RWPE2 (cell line): ENCODE data around the gene ANKS3.

Experiments used
- ATAC-seq: fragments of 200-7000 bp; cut with Tn5 transposase; 3 replicates; pipeline ENCODE4 v1.9.1; 2021; ENCODE audit warnings: low read depth
- DNase-seq: peaks from one replicate; pipeline ENCODE4 v3.0.0-alpha.2; 2020; ENCODE audit warnings: low spot score
- H3K27ac ChIP-seq: fragments of 450-650 bp; 2 replicates; pipeline ENCODE4 v1.5.1; 2017; ENCODE audit warnings: mild to moderate bottlenecking; ENCODE audit not compliant: poor library complexity, severe bottlenecking
- H3K27me3 ChIP-seq: fragments of 250-450 bp; sonication (Bioruptor Pico); 2 replicates; pipeline ENCODE4 v1.5.1; 2021; ENCODE audit warnings: mild to moderate bottlenecking, moderate library complexity; ENCODE audit not compliant: insufficient read depth, poor library complexity, severe bottlenecking
- H3K36me3 ChIP-seq: fragments of 250-450 bp; sonication (Bioruptor Pico); 2 replicates; pipeline ENCODE4 v1.5.1; 2020; ENCODE audit warnings: low read depth, mild to moderate bottlenecking, moderate library complexity
- H3K4me1 ChIP-seq: fragments of 250-450 bp; sonication (Bioruptor Pico); 2 replicates; pipeline ENCODE4 v1.5.1; 2021; ENCODE audit warnings: mild to moderate bottlenecking, moderate library complexity; ENCODE audit not compliant: insufficient read depth, poor library complexity, severe bottlenecking
- H3K4me3 ChIP-seq: fragments of 250-450 bp; sonication (Bioruptor Pico); 2 replicates; pipeline ENCODE4 v1.5.1; 2021; ENCODE audit warnings: mild to moderate bottlenecking, moderate library complexity; ENCODE audit not compliant: severe bottlenecking
- H3K9me3 ChIP-seq: fragments of 250-450 bp; sonication (Bioruptor Pico); 2 replicates; pipeline ENCODE4 v1.5.1; 2021; ENCODE audit warnings: mild to moderate bottlenecking, moderate library complexity; ENCODE audit not compliant: severe bottlenecking
- CTCF ChIP-seq: fragments of 450-650 bp; IDR thresholded peaks from one replicate; pipeline ENCODE4 v1.5.1; 2017; ENCODE audit warnings: mild to moderate bottlenecking, moderate library complexity; ENCODE audit not compliant: poor library complexity, severe bottlenecking

The ANKS3 gene

GRCh38 chr16:4737545-4737944 is 3.5 kb upstream of the ANKS3 start:
- Histone ChIP-seq H3K27ac (no peak overlapping the region), H3K4me3 (no peak overlapping the region), H3K27me3 (no peaks in the 10 kb centered on the region), H3K9me3 (no peaks in the 10 kb centered on the region), H3K36me3 (no peaks in the 10 kb centered on the region; the same call in 1 of the 2 replicates), H3K4me1 (no peaks in the 10 kb centered on the region)
- ATAC-seq (no peak), DNase-seq (no peak)
- no peak for TF ChIP-seq CTCF

DNA sequence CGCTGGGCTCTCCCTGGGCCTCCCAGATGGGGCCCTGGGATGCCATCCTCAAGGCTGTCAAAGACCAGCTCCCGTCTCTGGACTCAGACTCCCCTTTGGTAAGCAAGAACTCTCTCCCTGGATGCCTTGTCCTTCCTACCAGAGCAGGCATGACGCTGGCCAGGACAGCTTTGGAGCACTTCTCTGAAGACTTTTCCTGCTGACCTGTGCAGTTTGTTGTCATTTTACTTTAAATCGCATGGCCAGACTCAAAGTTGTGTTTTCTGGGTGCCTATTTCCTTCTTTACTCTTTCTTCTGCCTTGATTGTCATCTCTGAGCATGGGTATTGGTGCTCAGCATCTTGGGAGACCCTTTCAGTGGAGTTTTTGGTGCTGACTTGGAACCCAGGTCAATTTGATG is 2.5 kb upstream of the ANKS3 start:
- Histone ChIP-seq H3K4me1 (no peaks in the 10 kb centered on the region), H3K9me3 (no peaks in the 10 kb centered on the region), H3K27ac (no peak overlapping the region), H3K36me3 (peaks cover 5% of the 10 kb centered on the region), H3K4me3 (no peak overlapping the region), H3K27me3 (no peaks in the 10 kb centered on the region)
- TF ChIP-seq CTCF: no peak
- DNase-seq (no peak), ATAC-seq (no peak)

DNA sequence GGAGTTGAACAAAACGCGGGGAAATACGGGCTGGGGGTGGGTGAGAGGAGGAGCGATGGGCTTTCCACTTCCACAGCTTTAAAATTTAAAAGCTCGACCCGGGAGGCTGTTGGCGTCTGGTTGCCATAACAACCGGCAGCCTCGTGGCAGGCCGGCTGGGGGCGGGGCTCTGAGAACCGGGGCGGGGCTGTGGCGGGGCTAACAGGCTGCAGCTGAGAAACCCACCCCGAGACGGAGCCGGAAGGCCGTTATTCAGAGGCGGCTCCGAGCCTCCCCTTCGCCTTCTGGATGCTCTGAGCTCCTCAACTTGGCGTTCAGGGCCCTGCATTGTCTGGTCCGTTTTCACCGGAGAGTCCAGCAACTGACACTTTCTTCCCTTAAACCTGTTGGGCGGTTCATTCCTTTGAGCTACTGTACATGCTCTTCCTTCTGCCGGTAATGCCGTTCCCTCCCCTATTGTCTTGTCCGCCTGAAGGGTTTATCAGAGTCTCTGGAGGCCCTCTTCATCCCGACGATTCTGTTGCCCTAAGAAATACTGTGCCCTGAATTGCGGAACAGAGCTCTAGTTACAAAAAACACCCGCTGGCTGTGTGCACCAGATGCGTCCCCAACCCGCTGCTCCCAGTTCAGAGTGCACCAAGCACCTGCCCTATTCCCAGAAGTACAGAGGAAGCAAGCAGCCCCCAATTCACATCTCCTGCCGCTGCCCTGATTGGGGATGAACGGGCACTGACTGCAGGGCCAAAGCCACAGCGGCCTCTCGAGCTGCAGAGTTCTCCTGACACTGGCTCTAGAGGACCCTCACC is 862 bp upstream of the ANKS3 start:
- H3K27me3 ChIP-seq: no peaks in the 10 kb centered on the region
- ATAC-seq (peak; percentile 59), DNase-seq (peak; percentile 86)
- no peaks in the 10 kb centered on the region for H3K4me1 ChIP-seq
- H3K36me3 ChIP-seq: peaks cover 21% of the 10 kb centered on the region
- TF ChIP-seq CTCF: no peak
- peak overlapping the region; percentile 50 for H3K27ac ChIP-seq
- H3K4me3 ChIP-seq: peak overlapping the region; percentile 66
- H3K9me3 ChIP-seq: no peaks in the 10 kb centered on the region

DNA sequence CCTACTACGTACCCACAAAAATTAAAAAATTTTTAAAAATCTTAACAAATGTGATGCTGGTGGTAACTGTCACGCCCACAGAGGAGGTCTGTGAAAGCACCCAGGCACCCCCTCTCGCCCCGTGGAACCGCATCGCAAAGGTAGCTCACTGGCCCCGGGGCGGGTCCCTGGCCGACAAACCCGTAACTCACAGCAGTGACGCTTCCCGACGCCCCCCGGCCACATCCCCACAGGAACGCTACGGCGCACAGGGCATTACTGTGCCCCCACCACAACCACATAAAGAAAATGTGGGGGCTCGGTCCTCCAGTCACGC is 366 bp downstream of the ANKS3 start:
- Histone ChIP-seq H3K36me3 (peaks cover 30% of the 10 kb centered on the region), H3K9me3 (no peaks in the 10 kb centered on the region), H3K27ac (peak overlapping the region; percentile 50), H3K27me3 (no peaks in the 10 kb centered on the region), H3K4me3 (peak overlapping the region; percentile 66), H3K4me1 (no peaks in the 10 kb centered on the region)
- no peak for ATAC-seq
- no peak for DNase-seq
- TF ChIP-seq CTCF: no peak

DNA sequence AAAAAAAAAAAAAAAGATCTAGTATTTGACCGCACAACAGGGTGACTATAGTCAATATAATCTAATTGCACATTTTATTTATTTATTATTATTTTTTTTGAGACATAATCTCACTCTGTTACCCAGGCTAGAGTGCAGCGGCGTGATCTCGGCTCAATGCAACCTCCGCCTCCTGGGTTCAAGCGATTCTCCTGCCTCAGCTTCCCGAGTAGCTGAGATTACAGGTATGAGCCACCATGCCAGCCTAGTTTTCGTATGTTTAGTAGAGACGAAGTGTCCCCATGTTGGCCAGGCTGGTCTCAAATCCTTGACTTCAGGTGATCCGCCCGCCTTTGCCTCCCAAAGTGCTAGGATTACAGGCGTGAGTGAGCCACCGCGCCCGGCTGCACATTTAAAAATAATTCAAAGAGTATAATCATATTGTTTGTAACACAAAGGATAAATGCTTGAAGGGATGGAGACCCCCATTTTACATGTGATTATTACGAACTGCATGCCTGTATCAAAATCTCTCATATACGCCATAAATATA is 794 bp downstream of the ANKS3 start:
- Histone ChIP-seq H3K9me3 (no peaks in the 10 kb centered on the region), H3K4me3 (peak overlapping the region; percentile 66), H3K36me3 (peaks cover 34% of the 10 kb centered on the region), H3K27me3 (no peaks in the 10 kb centered on the region), H3K27ac (peak overlapping the region; percentile 50), H3K4me1 (no peaks in the 10 kb centered on the region)
- ATAC-seq (no peak), DNase-seq (no peak)
- no peak for TF ChIP-seq CTCF
